Mammary epithelial cell (primary cell): ENCODE results near the gene PIGO.

Source experiments
- CTCF ChIP-seq, 2 donors: IDR thresholded peaks in 1 of 2; conservative IDR thresholded peaks in 1 of 2; 2 replicates each; pipeline ENCODE4 v1.5.1; 2011 to 2012; ENCODE audit warnings: inconsistent platforms in 2 of 2, low read length in 2 of 2, mild to moderate bottlenecking in 2 of 2, control low read depth in 1 of 2, low read depth in 1 of 2; ENCODE audit not compliant: insufficient read depth in 1 of 2; ENCODE audit errors: extremely low read depth in 1 of 2
- EZH2 ChIP-seq: IDR thresholded peaks from 2 replicates; pipeline ENCODE4 v1.6.1; 2012; ENCODE audit warnings: low read length, inconsistent platforms, borderline replicate concordance

GRCh38 chr9:35073279-35073612, 23.1 kb downstream of the PIGO start:
- no peak for TF ChIP-seq CTCF (conservative IDR thresholded peaks at IDR 0.05 in 1 of 2, IDR thresholded peaks at IDR 0.05 in 1 of 2; ENCODE audit: extremely low read depth in 1 of 2, insufficient read depth in 1 of 2, low read depth in 1 of 2, low read length in 2 of 2)
- no peak for TF ChIP-seq EZH2
